Effector memory CD8-positive, alpha-beta T cell (primary cell): ENCODE measurements around the gene NUMA1.
A peak's percentile ranks its signal among the peaks of the same experiment; 100 is the strongest.

Experiments
- ATAC-seq: fragments of 150-1000 bp; cut with Tn5 transposase; replicated peaks from 2 replicates; pipeline ENCODE4 v1.10.0; 2021; ENCODE audit warnings: mild to moderate bottlenecking, moderate library complexity
- DNase-seq, 3 experiments: peaks; one replicate each; pipeline ENCODE4 v3.0.0; 2021
- H3K27ac Mint-ChIP-seq, 2 donors: one replicate each; pipeline ENCODE4 v1.8.0; 2022; ENCODE audit warnings: mild to moderate bottlenecking in 2 of 2, mixed read lengths in 2 of 2, moderate library complexity in 2 of 2
- H3K27me3 Mint-ChIP-seq, 2 donors: one replicate each; pipeline ENCODE4 v1.8.0; 2022; ENCODE audit warnings: mixed read lengths in 2 of 2
- H3K36me3 Mint-ChIP-seq: one replicate; pipeline ENCODE4 v1.8.0; 2022; ENCODE audit warnings: mild to moderate bottlenecking, moderate library complexity, mixed read lengths; ENCODE audit not compliant: insufficient read depth
- H3K4me1 Mint-ChIP-seq, 2 donors: one replicate each; pipeline ENCODE4 v1.8.0; 2022; ENCODE audit warnings: low read depth in 2 of 2, mixed read lengths in 2 of 2
- H3K4me3 Mint-ChIP-seq, 2 donors: one replicate each; pipeline ENCODE4 v1.8.0; 2022; ENCODE audit warnings: mild to moderate bottlenecking in 2 of 2, mixed read lengths in 2 of 2, moderate library complexity in 2 of 2
- H3K9me3 Mint-ChIP-seq, 2 donors: one replicate each; pipeline ENCODE4 v1.8.0; 2022; ENCODE audit warnings: mixed read lengths in 2 of 2

NUMA1 gene

DNA sequence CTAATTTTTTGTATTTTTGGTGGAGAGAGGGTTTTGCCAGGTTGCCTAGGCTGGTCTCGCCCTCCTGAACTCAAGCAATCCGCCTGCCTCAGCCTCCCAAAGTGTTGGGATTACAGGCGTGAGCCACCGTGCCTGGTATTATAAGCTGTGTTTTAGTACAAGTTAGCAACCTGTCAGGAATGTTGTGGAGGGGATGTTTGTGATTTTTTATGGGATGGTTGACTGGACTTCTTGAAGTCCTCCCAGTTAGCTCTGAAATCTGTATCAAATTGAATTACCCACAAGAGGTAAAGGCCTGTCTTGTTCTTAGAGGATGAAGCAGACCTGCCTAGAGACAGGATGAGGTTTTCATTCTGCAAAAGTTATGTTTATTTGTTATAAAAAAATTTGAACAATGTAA lies 115.7 kb downstream of the NUMA1 start:
- peaks cover 19% of the 10 kb centered on the region for H3K36me3 Mint-ChIP-seq
- H3K4me1 Mint-ChIP-seq, result peaks cover 2 to 14% of the 10 kb centered on the region in 2 donors
- no peak for ATAC-seq
- no peak overlapping the region for H3K4me3 Mint-ChIP-seq
- no peaks in the 10 kb centered on the region for H3K9me3 Mint-ChIP-seq
- H3K27me3 Mint-ChIP-seq, result no peaks in the 10 kb centered on the region
- no peak overlapping the region for H3K27ac Mint-ChIP-seq
- DNase-seq, result no peak

DNA sequence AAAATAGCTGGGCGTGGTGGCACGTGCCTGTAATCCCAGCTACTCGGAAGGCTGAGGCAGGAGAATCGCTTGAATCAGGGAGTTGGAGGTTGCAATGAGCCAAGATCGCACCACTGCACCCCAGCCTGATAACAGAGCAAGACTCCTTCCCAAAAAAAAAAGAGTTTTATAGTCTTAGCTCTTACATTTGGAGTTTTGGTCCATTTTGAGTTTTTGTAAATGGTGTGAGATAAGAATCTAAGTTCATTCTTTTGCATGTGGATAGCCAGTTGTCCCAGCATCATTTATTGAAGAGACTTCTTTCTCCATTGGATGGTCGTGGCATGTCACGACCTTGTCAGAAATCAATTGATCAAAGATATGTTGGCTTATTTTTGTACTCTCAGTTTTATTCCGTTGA lies 116.9 kb downstream of the NUMA1 start:
- no peaks in the 10 kb centered on the region for H3K9me3 Mint-ChIP-seq
- no peak overlapping the region for H3K4me3 Mint-ChIP-seq
- no peak for DNase-seq
- peaks cover 24% of the 10 kb centered on the region for H3K36me3 Mint-ChIP-seq
- H3K27me3 Mint-ChIP-seq, result no peaks in the 10 kb centered on the region
- peaks cover 2 to 14% of the 10 kb centered on the region in 2 donors for H3K4me1 Mint-ChIP-seq
- H3K27ac Mint-ChIP-seq, result no peak overlapping the region
- ATAC-seq, result no peak

DNA sequence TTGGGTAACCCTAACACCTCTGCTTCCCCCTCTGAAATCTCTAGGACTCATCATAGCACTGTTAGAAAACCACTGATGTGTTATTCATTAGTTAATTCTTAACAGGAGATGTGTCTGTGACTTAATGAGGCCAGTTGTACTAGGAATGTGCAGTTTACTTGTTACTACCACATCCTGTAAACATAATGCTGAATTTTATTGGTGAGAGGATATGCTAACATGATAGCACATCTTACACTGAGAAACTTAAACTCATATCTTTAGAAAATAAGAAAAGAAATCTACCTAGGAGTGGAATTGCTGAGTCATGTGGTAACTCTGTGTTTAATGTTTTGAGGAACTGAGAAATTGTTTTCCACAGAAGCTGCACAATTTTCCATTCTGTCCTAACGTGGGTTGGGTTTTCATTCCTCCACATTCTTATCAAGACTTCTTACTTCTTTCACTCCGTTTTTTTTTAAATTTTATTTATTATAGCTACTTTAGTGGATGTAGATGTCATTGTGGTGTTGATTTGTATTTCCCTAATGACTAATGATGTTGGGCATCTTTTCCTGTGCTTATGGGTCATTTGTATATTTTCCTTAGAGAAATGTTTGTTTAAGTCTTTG lies 117.8 kb downstream of the NUMA1 start:
- H3K27ac Mint-ChIP-seq, result peak overlapping the region; percentile 17 to 19
- H3K27me3 Mint-ChIP-seq, result no peaks in the 10 kb centered on the region
- H3K36me3 Mint-ChIP-seq, result peaks cover 20% of the 10 kb centered on the region
- H3K4me3 Mint-ChIP-seq, result no peak overlapping the region
- H3K9me3 Mint-ChIP-seq, result no peaks in the 10 kb centered on the region
- ATAC-seq (peak; percentile 37), DNase-seq (no peak)
- peaks cover 3 to 15% of the 10 kb centered on the region in 2 donors for H3K4me1 Mint-ChIP-seq

DNA sequence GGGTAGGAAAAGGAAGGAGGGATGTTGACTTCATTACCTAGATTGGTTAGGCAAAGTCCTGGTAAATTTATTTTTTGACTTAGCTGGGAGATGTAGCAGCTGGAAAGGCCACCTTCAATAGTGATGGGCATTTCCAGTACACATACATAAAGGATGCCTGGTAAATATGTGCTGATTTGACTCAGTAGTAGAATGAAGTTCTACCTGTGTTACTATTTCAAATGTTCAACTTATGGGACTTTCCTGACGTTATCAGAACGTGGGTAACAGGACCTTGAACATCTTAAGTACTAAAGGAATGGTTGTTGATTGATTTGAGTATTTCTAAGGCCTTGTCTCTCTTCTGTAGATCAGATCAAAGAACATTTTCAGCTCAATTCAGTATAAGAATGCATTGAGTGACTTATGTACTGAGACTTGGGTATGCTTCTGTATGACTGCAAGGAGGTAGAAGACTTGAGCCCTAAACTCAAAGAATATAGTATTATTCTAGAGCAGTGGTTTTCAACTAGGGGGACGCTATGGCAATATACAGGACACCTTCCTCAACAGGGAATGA lies 124.4 kb downstream of the NUMA1 start:
- Mint-ChIP-seq H3K4me1 (peaks cover 19 to 55% of the 10 kb centered on the region in 2 donors), H3K27ac (peak overlapping the region; percentile 11 to 68), H3K4me3 (no peak overlapping the region), H3K27me3 (no peaks in the 10 kb centered on the region), H3K36me3 (peaks cover 12% of the 10 kb centered on the region), H3K9me3 (no peaks in the 10 kb centered on the region)
- DNase-seq, result no peak
- no peak for ATAC-seq
